K562 (cell line): ENCODE data around the gene ERVFRD-1. TPM values are rescaled to one million over a fixed set of nuclear protein-coding genes. Genes with fewer than 3 reads are reported as not detected.

ENCODE experiments used
- ATAC-seq: fragments of 200-7000 bp; cut with Tn5 transposase; 3 replicates; pipeline ENCODE4 v1.9.1; 2020; ENCODE audit warnings: moderate library complexity
- BruUV-seq: library from RNA; stranded (reverse); fragments of 400-500 nt; replicated peaks from 2 replicates; lab custom pipeline; 2021; lab: Mats Ljungman, UMichigan
- CTCF ChIA-PET: fragments of 300-600 bp; formaldehyde crosslinking; extraction: SDS; loops from one replicate; lab custom pipeline; 2021; ENCODE audit warnings: low intra/inter-chr PET ratio; lab: Yijun Ruan, JAX
- POLR2A ChIA-PET: fragments of 300-600, 350-650 bp; sonication (Branson Sonifier 250); formaldehyde crosslinking; extraction: SDS; loops from one replicate; lab custom pipeline; 2021; ENCODE audit warnings: antibody characterized with exemption, inconsistent platforms; lab: Yijun Ruan, JAX
- DNase-seq, 4 experiments: peaks; one replicate each; pipeline versions ENCODE4 v3.0.0 to v3.0.0-alpha.2; 2011 to 2018; ENCODE audit warnings: low spot score in 3 of 4, mixed read lengths in 3 of 4; ENCODE audit errors: extremely low read depth in 1 of 4
- FAIRE-seq: peaks from 2 replicates; lab custom pipeline; 2011; peaks lifted over from hg19 to GRCh38; lab: Jason Lieb, UNC
- H2AFZ ChIP-seq: 2 replicates; pipeline ENCODE4 v1.6.0; 2011; ENCODE audit warnings: low read depth, low read length, control low read depth, inconsistent platforms
- H3K27ac ChIP-seq: fragments of 200-600 bp; 3 replicates; pipeline ENCODE4 v1.8.0; 2011; ENCODE audit warnings: low read depth, mild to moderate bottlenecking, control low read depth, inconsistent platforms, low read length, moderate library complexity, mixed read lengths; ENCODE audit errors: extremely low read depth
- H3K27me3 ChIP-seq, 2 experiments: fragments of 300-600 bp in 1 of 2; 2 replicates in 1 of 2; 3 replicates in 1 of 2; pipeline versions ENCODE4 v1.6.0 to v1.8.0; 2011; ENCODE audit warnings: inconsistent platforms in 2 of 2, low read length in 2 of 2, mild to moderate bottlenecking in 1 of 2, mixed read lengths in 1 of 2, moderate library complexity in 1 of 2; ENCODE audit not compliant: control insufficient read depth in 2 of 2, insufficient read depth in 2 of 2
- H3K36me3 ChIP-seq: fragments of 300-600 bp; 3 replicates; pipeline ENCODE4 v1.8.0; 2011; ENCODE audit warnings: mild to moderate bottlenecking, low read length, inconsistent platforms; ENCODE audit not compliant: control insufficient read depth, insufficient read depth
- H3K4me1 ChIP-seq, 2 experiments: fragments of 200-600 bp in 1 of 2; replicated peaks in 1 of 2; 2 replicates in 1 of 2; 3 replicates in 1 of 2; pipeline versions ENCODE4 v1.5.1 to v1.8.0; 2011; ENCODE audit warnings: inconsistent platforms in 2 of 2, low read length in 2 of 2, mild to moderate bottlenecking in 1 of 2, mixed read lengths in 1 of 2, moderate library complexity in 1 of 2; ENCODE audit not compliant: control insufficient read depth in 2 of 2, insufficient read depth in 2 of 2
- H3K4me2 ChIP-seq: 2 replicates; pipeline ENCODE4 v1.6.1; 2011; ENCODE audit warnings: low read length, control low read depth, inconsistent platforms, mixed read lengths; ENCODE audit not compliant: insufficient read depth
- H3K4me3 ChIP-seq: fragments of 200-600 bp; sonication (generic), shearing (Covaris generic); 2 replicates; pipeline ENCODE4 v1.5.1; 2016; ENCODE audit warnings: control low read depth, inconsistent platforms
- H3K79me2 ChIP-seq: fragments of 200-600 bp; 3 replicates; pipeline ENCODE4 v1.8.0; 2011; ENCODE audit warnings: low read length, inconsistent platforms; ENCODE audit not compliant: control insufficient read depth, insufficient read depth
- H3K9ac ChIP-seq, 2 experiments: 2 replicates each; pipeline versions ENCODE4 v1.6.0 to v1.6.1; 2011; ENCODE audit warnings: low read depth in 2 of 2, low read length in 2 of 2, control low read depth in 1 of 2, inconsistent platforms in 1 of 2, mild to moderate bottlenecking in 1 of 2, mixed read lengths in 1 of 2; ENCODE audit not compliant: insufficient read depth in 1 of 2
- H3K9me1 ChIP-seq: one replicate; pipeline ENCODE4 v1.6.0; 2011; ENCODE audit warnings: inconsistent platforms, mild to moderate bottlenecking, low read length, moderate library complexity; ENCODE audit not compliant: control insufficient read depth, insufficient read depth
- H3K9me3 ChIP-seq: replicated peaks from 2 replicates; pipeline ENCODE4 v1.5.1; 2011; ENCODE audit warnings: low read depth, low read length, inconsistent platforms; ENCODE audit not compliant: control insufficient read depth, insufficient read depth
- H4K20me1 ChIP-seq: replicated peaks from 2 replicates; pipeline ENCODE4 v1.6.1; 2011; ENCODE audit warnings: low read length, inconsistent platforms, mixed read lengths; ENCODE audit not compliant: control insufficient read depth, insufficient read depth
- ADNP ChIP-seq: fragments of 200-800 bp; sonication (Bioruptor generic); IDR thresholded peaks from 2 replicates; pipeline ENCODE4 v1.6.1; 2016; ENCODE audit warnings: missing genetic modification characterization, missing compliant biosample characterization
- IRF1 ChIP-seq: sonication (generic); formaldehyde crosslinking; IDR thresholded peaks from 2 replicates; pipeline ENCODE4 v1.8.0; 2022; ENCODE audit warnings: missing genetic modification reagents, mild to moderate bottlenecking, borderline replicate concordance
- MCM7 ChIP-seq, 2 experiments: fragments of 450-650 bp; IDR thresholded peaks; 2 replicates each; pipeline ENCODE4 v1.6.1; 2016 to 2018
- XRCC3 ChIP-seq: fragments of 450-650 bp; IDR thresholded peaks from 2 replicates; pipeline ENCODE4 v1.6.1; 2017; ENCODE audit warnings: mild to moderate bottlenecking, moderate library complexity
- ZNF57 ChIP-seq: fragments of 450-650 bp; formaldehyde crosslinking; IDR thresholded peaks from 2 replicates; pipeline ENCODE4 v1.4.0; 2020; ENCODE audit warnings: mild to moderate bottlenecking, moderate library complexity
- ZNF644 ChIP-seq: fragments of 200-800 bp; sonication (Bioruptor generic); IDR thresholded peaks from 2 replicates; pipeline ENCODE4 v1.6.1; 2016; ENCODE audit warnings: low read depth, missing genetic modification characterization, missing compliant biosample characterization
- WGBS: fragments of 100-300 bp; shearing (Covaris generic); methylation state at CpG from one replicate; pipeline ENCODE4 v1.1.6; 2016; ENCODE audit warnings: low coverage, mixed read lengths; ENCODE audit not compliant: insufficient coverage; ENCODE audit errors: missing lambda C conversion rate; 5-methylcytosine and 5-hydroxymethylcytosine counted together
- in situ Hi-C: fragments of 300-500 bp; cut with MboI; formaldehyde crosslinking; loops from 4 replicates; pipeline ENCODE4 v1.15.0; 2018; ENCODE audit warnings: inconsistent platforms, mixed read lengths
- intact Hi-C: fragments of 100-400 bp; cut with micrococcal nuclease; formaldehyde crosslinking; loops from 2 replicates; pipeline ENCODE4 v1.14.2; 2022
- polyA plus RNA-seq, 8 experiments: library from polyadenylated mRNA; depleted of rRNA in 4 of 8; stranded (reverse) in 5 of 8; unstranded in 3 of 8; fragments of >200 nt; fragmentation: Nextera tagmentation in 2 of 8; fragmentation: Illumina TruSeq in 1 of 8; extraction: Ambion mirVana in 2 of 8; extraction: Trizol in 1 of 8; gene quantifications; 2 replicates each; pipeline versions ENCODE4 v1.2.1 to v1.2.3, GENCODE V29; 2011 to 2014; ENCODE audit warnings: inconsistent platforms in 1 of 8, missing spikeins in 1 of 8
- total RNA-seq, 7 experiments: library from RNA; depleted of rRNA in 6 of 7; stranded (reverse); fragments of >200 nt in 6 of 7; fragmentation: Illumina TruSeq in 2 of 7; extraction: Trizol in 2 of 7; gene quantifications; 2 replicates each; pipeline versions ENCODE4 v1.2.1 to v1.2.3, GENCODE V29; 2011 to 2021; ENCODE audit warnings: low replicate concordance in 1 of 7

ERVFRD-1 gene
- total and polyA plus RNA-seq, 9 of the 15 experiments (the other 6 are each of a cell fraction or from before 2014, with no cell fraction given), result 0.05 to 0.14 (median 0.09) TPM; not detected in 2

- no peak for TF ChIP-seq XRCC3
- TF ChIP-seq, all 486 proteins: peak for 0
- Histone ChIP-seq H3K4me1 (no peaks in the 10 kb centered on the region), H3K4me3 (no peak overlapping the region), H3K36me3 (no peaks in the 10 kb centered on the region), H3K27me3 (peaks cover 0 to 2% of the 10 kb centered on the region in 2 experiments; a peak in 1 of 5 replicates), H3K79me2 (no peaks in the 10 kb centered on the region), H3K9me1 (no peaks in the 10 kb centered on the region), H4K20me1 (no peaks in the 10 kb centered on the region), H3K27ac (no peak overlapping the region), H2AFZ (no peak overlapping the region), H3K9ac (no peak overlapping the region), H3K9me3 (no peaks in the 10 kb centered on the region), H3K4me2 (no peak overlapping the region)
- DNase-seq (no peak), FAIRE-seq (no peak), ATAC-seq (no peak)
- intact Hi-C loops, result no loop called here
- BruUV-seq, result no TSS peak
- 52% methylated on average over 5 of the region's 5 CpGs for WGBS
- in situ Hi-C loops, result no loop called here
- POLR2A ChIA-PET, result no interaction called here
- CTCF ChIA-PET, result no interaction called here
Observed at GRCh38 chr6:11058406-11058805, 53.1 kb downstream of the ERVFRD-1 start.

GRCh38 chr6:11056871-11057270, 54.7 kb downstream of the ERVFRD-1 start:
- H3K36me3 ChIP-seq, result no peaks in the 10 kb centered on the region
- H3K9me3 ChIP-seq, result no peaks in the 10 kb centered on the region
- H3K27me3 ChIP-seq, result peaks cover 2 to 5% of the 10 kb centered on the region in 2 experiments
- POLR2A ChIA-PET, result interaction anchor here (1.0 to 1.6 kb wide), 3 partner anchors 8 to 17 kb away, joined by 3 to 4 read pairs (median 3); no protein-coding TSS in a partner anchor
- intact Hi-C loops, result no loop called here
- H2AFZ ChIP-seq, result no peak overlapping the region
- no peaks in the 10 kb centered on the region for H4K20me1 ChIP-seq
- no peak overlapping the region for H3K9ac ChIP-seq
- no peaks in the 10 kb centered on the region for H3K79me2 ChIP-seq
- TF ChIP-seq ZNF644, result no peak
- TF ChIP-seq ZNF57 (CRISPR knock-in tag), result no peak
- TF ChIP-seq IRF1 (CRISPR knock-in tag), result no peak
- no peak for TF ChIP-seq MCM7 (IDR thresholded peaks at IDR 0.05)
- no peak for TF ChIP-seq ADNP (tag)
- TF ChIP-seq, all 486 proteins: peak for 0
- ATAC-seq (no peak), FAIRE-seq (no peak), DNase-seq (no peak)
- no peak overlapping the region for H3K27ac ChIP-seq
- no peak overlapping the region for H3K4me3 ChIP-seq
- BruUV-seq, result no TSS peak
- H3K4me2 ChIP-seq, result no peak overlapping the region
- no peaks in the 10 kb centered on the region for H3K4me1 ChIP-seq
- 13% methylated on average over 1 of the region's 1 CpG for WGBS
- CTCF ChIA-PET, result no interaction called here
- in situ Hi-C loops, result no loop called here
- no peaks in the 10 kb centered on the region for H3K9me1 ChIP-seq
